Astrocyte of the hippocampus (primary cell): Measurements from ENCODE around the gene SNRPB.

ENCODE experiments used
- DNase-seq: peaks from one replicate; pipeline ENCODE4 v3.0.0; 2011; ENCODE audit warnings: low read depth, low spot score

The SNRPB gene

DNA sequence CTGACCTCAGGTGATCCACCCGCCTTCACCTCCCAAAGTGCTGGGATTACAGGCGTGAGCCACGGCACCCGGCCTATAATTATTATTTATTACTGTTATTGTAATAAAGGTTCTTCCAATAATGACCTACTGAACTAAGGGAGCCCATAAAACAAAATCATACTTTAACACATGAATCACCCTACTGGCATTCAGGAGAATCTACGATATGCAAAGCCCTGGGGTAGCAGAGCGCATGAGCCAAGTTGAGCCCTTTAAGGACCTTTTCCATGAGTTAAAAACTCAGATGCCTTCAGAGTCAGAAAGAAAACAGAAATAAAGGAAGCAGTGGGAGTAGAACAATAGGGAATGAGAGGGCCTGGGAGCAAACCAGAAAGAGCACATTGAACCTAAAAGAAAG, 41.5 kb downstream of the SNRPB start:
- no peak for DNase-seq

DNA sequence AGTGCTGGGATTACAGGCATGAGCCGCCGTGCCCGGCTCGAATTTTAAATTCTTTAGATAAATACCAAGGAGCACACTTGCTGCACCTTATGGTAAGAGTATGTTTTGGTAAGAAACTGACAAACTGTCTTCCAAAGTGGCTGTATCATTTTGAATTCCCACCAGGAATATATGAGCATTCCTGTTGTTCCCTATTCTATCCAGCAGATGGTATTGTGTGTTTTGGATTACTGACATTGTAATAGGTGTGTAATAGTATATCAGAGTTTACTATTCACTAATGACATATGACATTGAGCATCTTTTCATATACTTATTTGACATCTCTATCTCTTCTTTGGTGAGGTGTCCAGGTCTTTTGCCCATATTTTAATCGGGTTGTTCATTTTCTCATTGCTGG, 49.3 kb downstream of the SNRPB start:
- no peak for DNase-seq

DNA sequence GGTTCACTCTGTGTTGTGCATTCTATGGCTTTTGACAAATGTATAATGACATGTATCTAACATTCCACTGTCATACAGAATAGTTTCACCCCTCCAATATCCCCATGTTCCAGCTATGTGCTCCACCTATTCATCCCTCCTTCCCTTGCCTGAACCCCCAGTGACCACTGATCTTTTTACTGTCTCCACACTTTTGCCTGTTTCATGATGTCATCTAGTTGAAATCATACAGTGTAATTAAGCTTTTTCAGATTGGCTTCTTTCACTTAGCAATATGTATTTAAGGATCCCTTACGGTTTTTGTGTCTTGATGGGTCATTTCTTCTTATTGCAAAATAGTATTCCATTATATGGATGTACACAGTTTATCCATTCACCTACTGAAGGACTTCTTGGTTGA, 50.1 kb downstream of the SNRPB start:
- no peak for DNase-seq

DNA sequence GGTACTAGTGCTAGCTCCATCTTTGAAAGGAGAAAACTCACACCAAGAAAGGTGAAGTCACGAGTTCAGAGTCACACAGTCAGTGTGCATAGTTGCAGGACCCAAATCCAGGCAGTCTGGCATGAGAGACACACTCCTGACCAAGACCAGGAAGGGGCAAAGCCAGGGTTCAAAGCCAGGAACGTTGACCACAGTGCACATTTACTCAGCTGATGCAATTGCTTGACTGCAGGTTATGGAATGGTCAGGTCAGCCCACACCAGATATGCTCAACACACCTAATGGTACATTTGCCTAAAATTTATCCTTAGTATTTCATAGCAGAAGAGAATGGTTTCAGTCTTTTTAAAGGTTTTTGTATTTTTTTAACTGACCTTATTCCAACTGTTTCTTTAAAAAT, 52.2 kb downstream of the SNRPB start:
- no peak for DNase-seq

DNA sequence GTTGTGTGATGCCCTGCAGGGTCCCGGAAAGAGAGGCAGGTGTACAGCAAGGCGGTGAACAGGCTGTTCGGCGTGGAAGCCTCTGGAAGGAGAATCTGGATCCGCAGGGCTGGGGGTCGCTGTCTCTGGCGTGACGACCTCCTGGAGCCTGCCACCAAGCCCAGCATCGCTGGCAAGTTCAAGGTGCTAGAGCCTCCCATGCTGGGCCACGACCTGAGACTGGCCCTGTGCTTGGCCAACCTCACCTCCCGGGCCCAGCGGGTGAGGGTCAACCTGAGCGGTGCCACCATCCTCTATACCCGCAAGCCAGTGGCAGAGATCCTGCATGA, 53.4 kb downstream of the SNRPB start:
- DNase-seq, result no peak

DNA sequence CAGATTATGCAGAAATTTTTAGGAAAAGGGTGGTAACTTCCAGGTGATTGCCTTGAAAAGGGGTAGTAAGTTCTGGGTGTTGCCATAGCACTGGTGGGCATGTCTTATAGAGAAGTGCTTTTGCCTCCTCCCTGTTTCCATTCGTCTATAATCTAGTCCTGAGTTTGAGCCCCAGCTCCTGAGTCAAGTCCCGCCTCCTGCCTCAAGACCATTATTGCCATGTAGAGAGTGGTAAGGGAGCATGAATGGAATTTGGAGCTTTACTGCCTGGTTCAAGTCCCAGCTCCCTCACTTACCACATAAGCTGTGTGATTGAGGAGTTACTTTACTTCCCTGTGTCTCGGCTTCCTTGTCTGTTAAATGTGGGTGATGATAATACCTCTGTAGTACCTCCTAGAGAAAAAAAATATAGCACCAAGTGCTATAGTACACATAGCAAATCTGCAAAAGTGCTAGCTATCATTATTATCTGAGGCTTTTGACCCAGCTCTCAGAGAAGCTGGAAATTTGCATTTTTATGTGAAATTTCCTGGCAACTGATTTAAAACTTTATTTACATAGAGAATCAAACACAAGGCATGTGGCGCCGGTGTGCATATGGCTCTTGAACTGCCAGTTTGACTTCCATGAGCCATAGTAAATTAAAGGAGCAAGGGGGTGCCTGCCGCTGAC, 53.9 kb downstream of the SNRPB start:
- DNase-seq, result no peak
